Fibroblast of lung (primary cell): ENCODE measurements around the gene SNX2. TPM values are rescaled to one million over a fixed set of nuclear protein-coding genes. Genes with fewer than 3 reads are reported as not detected.

Experiments
- DNase-seq, 2 donors: peaks; one replicate each; pipeline versions ENCODE4 v3.0.0 to v3.0.0-alpha.2; 2010; ENCODE audit warnings: low read depth in 2 of 2
- H2AFZ ChIP-seq: 2 replicates; pipeline ENCODE4 v1.5.1; 2012; ENCODE audit warnings: low read length, control low read depth, inconsistent platforms
- H3K27ac ChIP-seq: 2 replicates; pipeline ENCODE4 v1.5.1; 2011; ENCODE audit warnings: low read length, control low read depth; ENCODE audit not compliant: insufficient read depth
- H3K27me3 ChIP-seq: 2 replicates; pipeline ENCODE4 v1.5.1; 2011; ENCODE audit warnings: mild to moderate bottlenecking, low read length; ENCODE audit not compliant: control insufficient read depth, insufficient read depth
- H3K36me3 ChIP-seq: 2 replicates; pipeline ENCODE4 v1.5.1; 2011; ENCODE audit warnings: low read length; ENCODE audit not compliant: control insufficient read depth, insufficient read depth
- H3K4me1 ChIP-seq: 2 replicates; pipeline ENCODE4 v1.5.1; 2011; ENCODE audit warnings: low read length; ENCODE audit not compliant: control insufficient read depth, insufficient read depth; ENCODE audit errors: extremely low read depth
- H3K4me2 ChIP-seq: 2 replicates; pipeline ENCODE4 v1.5.1; 2011; ENCODE audit warnings: low read length, control low read depth; ENCODE audit not compliant: insufficient read depth; ENCODE audit errors: extremely low read depth
- H3K4me3 ChIP-seq, 4 experiments: fragments of 200-600 bp in 1 of 4; sonication (generic) in 1 of 4; replicated peaks in 1 of 4; 2 replicates each; pipeline ENCODE4 v1.5.1; 2011 to 2016; ENCODE audit warnings: low read length in 4 of 4, low read depth in 3 of 4, mild to moderate bottlenecking in 3 of 4, control low read depth in 2 of 4, inconsistent platforms in 1 of 4, mixed read lengths in 1 of 4; ENCODE audit not compliant: insufficient read depth in 1 of 4; ENCODE audit errors: control extremely low read depth in 1 of 4
- H3K79me2 ChIP-seq: 2 replicates; pipeline ENCODE4 v1.5.1; 2012; ENCODE audit warnings: mild to moderate bottlenecking, low read length, inconsistent platforms; ENCODE audit not compliant: control insufficient read depth, insufficient read depth
- H3K9ac ChIP-seq: 2 replicates; pipeline ENCODE4 v1.5.1; 2011; ENCODE audit warnings: mild to moderate bottlenecking, low read length, control low read depth; ENCODE audit not compliant: insufficient read depth
- H3K9me3 ChIP-seq: 2 replicates; pipeline ENCODE4 v1.5.1; 2012; ENCODE audit warnings: low read depth, low read length; ENCODE audit not compliant: control insufficient read depth, insufficient read depth
- H4K20me1 ChIP-seq: 2 replicates; pipeline ENCODE4 v1.5.1; 2011; ENCODE audit warnings: low read length; ENCODE audit not compliant: control insufficient read depth, insufficient read depth; ENCODE audit errors: extremely low read depth
- EZH2 ChIP-seq: IDR thresholded peaks from 2 replicates; pipeline ENCODE4 v1.5.1; 2012; ENCODE audit warnings: low read length, control low read depth, mild to moderate bottlenecking; ENCODE audit errors: missing control alignments
- polyA minus RNA-seq: library from RNA; depleted of rRNA, polyadenylated mRNA; stranded (reverse); fragments of >200 nt; gene quantifications from 2 replicates; pipeline ENCODE4 v1.2.3, GENCODE V29; 2011; ENCODE audit warnings: low replicate concordance
- polyA plus RNA-seq, 2 donors: library from polyadenylated mRNA; depleted of rRNA in 1 of 2; stranded (reverse) in 1 of 2; unstranded in 1 of 2; fragments of >200 nt; gene quantifications; 2 replicates each; pipeline ENCODE4 v1.2.1, GENCODE V29; 2011 to 2012; ENCODE audit warnings: missing spikeins in 1 of 2
- total RNA-seq: library from RNA; depleted of rRNA; stranded (reverse); fragments of >200 nt; gene quantifications from 2 replicates; pipeline ENCODE4 v1.2.1, GENCODE V29; 2014
- TF ChIP-seq, protein P1 (sequence below), 2 donors: IDR thresholded peaks in 1 of 2; conservative IDR thresholded peaks in 1 of 2; 1 replicate in 1 of 2; 2 replicates in 1 of 2; pipeline ENCODE4 v1.5.1; 2011 to 2012; ENCODE audit warnings: low read length in 2 of 2, control low read depth in 1 of 2, inconsistent platforms in 1 of 2, low read depth in 1 of 2, mild to moderate bottlenecking in 1 of 2

Gene SNX2, protein sequence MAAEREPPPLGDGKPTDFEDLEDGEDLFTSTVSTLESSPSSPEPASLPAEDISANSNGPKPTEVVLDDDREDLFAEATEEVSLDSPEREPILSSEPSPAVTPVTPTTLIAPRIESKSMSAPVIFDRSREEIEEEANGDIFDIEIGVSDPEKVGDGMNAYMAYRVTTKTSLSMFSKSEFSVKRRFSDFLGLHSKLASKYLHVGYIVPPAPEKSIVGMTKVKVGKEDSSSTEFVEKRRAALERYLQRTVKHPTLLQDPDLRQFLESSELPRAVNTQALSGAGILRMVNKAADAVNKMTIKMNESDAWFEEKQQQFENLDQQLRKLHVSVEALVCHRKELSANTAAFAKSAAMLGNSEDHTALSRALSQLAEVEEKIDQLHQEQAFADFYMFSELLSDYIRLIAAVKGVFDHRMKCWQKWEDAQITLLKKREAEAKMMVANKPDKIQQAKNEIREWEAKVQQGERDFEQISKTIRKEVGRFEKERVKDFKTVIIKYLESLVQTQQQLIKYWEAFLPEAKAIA
- 123 and 131 TPM in 2 replicates for total RNA-seq
- polyA plus RNA-seq, result 73.5 and 75.1 TPM in 2 replicates
- polyA plus RNA-seq (2012), result 71.0 and 79.1 TPM in 2 replicates
- 27.4 and 29.8 TPM in 2 replicates for polyA minus RNA-seq

DNA sequence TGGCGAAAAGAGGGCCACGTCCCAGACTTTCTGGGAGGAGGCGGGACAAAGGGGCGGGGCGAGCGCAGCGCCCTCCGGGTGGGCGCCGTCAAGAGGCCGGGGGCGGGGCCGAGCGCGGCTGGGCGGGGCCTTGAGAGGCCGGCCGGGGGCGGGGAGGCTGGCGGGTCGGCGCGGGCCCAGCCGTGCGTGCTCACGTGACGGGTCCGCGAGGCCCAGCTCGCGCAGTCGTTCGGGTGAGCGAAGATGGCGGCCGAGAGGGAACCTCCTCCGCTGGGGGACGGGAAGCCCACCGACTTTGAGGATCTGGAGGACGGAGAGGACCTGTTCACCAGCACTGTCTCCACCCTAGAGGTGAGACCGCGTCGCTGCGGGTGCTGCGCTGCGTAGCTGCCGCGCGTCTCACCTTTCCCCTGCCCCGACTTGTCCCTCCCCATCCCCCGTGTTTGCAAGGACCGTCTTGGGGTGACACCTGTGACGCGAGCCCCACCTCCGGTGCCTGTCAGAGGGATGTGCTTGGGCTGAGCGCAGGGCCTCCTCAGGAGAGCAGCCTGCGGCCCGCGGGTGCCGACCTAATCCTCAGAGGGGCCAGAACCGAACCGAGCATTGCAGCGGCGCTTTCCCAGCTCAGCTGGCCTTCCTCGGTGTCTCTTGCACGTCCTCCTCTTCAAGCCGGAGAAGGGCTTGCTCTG lies at the start of gene SNX2:
SNX2 (plus strand) TSS at position 220 of the 689 bp plus-strand sequence; CDS start at position 244, 24 bp downstream.
- H3K9me3 ChIP-seq, result no peaks in the 10 kb centered on the region
- no peaks in the 10 kb centered on the region for H3K27me3 ChIP-seq
- peak within 1 kb of the TSS; percentile 92 to 97 (median 96) for H3K4me3 ChIP-seq
- peaks cover 42% of the 10 kb centered on the region for H3K79me2 ChIP-seq
- TF ChIP-seq, protein P1, sequence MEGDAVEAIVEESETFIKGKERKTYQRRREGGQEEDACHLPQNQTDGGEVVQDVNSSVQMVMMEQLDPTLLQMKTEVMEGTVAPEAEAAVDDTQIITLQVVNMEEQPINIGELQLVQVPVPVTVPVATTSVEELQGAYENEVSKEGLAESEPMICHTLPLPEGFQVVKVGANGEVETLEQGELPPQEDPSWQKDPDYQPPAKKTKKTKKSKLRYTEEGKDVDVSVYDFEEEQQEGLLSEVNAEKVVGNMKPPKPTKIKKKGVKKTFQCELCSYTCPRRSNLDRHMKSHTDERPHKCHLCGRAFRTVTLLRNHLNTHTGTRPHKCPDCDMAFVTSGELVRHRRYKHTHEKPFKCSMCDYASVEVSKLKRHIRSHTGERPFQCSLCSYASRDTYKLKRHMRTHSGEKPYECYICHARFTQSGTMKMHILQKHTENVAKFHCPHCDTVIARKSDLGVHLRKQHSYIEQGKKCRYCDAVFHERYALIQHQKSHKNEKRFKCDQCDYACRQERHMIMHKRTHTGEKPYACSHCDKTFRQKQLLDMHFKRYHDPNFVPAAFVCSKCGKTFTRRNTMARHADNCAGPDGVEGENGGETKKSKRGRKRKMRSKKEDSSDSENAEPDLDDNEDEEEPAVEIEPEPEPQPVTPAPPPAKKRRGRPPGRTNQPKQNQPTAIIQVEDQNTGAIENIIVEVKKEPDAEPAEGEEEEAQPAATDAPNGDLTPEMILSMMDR (conservative IDR thresholded peaks at IDR 0.05 in 1 of 2, IDR thresholded peaks at IDR 0.05 in 1 of 2; ENCODE audit: low read depth in 1 of 2, low read length in 2 of 2), result no peak
- TF ChIP-seq EZH2, result no peak
- H3K4me2 ChIP-seq, result peak within 1 kb of the TSS; percentile 83
- H3K4me1 ChIP-seq, result peaks cover 2% of the 10 kb centered on the region
- H3K27ac ChIP-seq, result peak within 1 kb of the TSS; percentile 80
- peak within 1 kb of the TSS; percentile 100 for H2AFZ ChIP-seq
- peak; percentile 80 to 85 for DNase-seq
- no peaks in the 10 kb centered on the region for H4K20me1 ChIP-seq
- H3K36me3 ChIP-seq, result no peaks in the 10 kb centered on the region
- H3K9ac ChIP-seq, result peak within 1 kb of the TSS; percentile 87

DNA sequence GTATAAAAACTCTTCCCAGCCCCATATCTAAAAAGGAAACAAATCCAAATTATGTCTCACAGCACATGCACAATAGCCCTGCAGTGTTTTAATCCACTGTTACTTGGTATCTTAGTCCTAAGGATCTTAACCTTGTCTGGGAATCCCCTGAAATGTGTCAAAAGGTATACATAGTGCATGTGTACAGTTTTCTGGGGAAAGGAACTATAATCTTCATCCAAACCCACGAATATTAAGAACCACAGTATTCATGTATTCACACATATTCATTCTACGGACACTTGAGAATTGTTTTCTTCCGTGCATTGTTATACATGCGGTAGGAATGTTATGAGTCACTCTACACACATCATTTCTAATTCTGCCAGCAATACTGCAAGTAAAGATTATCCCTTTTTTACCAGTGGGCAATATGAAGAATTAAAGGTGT lies 47.8 kb upstream of the SNX2 start:
- Histone ChIP-seq H3K9me3 (no peaks in the 10 kb centered on the region), H3K79me2 (no peaks in the 10 kb centered on the region), H4K20me1 (no peaks in the 10 kb centered on the region), H3K27ac (no peak overlapping the region), H3K4me1 (peaks cover 2% of the 10 kb centered on the region), H2AFZ (no peak overlapping the region), H3K9ac (no peak overlapping the region), H3K4me3 (peak overlapping the region in 1 of 4 experiments; percentile 4), H3K27me3 (no peaks in the 10 kb centered on the region), H3K36me3 (no peaks in the 10 kb centered on the region), H3K4me2 (peak overlapping the region; percentile 69)
- DNase-seq, result peak; percentile 68 to 88
- TF ChIP-seq, protein P1 (conservative IDR thresholded peaks at IDR 0.05 in 1 of 2, IDR thresholded peaks at IDR 0.05 in 1 of 2; ENCODE audit: low read depth in 1 of 2, low read length in 2 of 2), result no peak
- TF ChIP-seq EZH2, result no peak

DNA sequence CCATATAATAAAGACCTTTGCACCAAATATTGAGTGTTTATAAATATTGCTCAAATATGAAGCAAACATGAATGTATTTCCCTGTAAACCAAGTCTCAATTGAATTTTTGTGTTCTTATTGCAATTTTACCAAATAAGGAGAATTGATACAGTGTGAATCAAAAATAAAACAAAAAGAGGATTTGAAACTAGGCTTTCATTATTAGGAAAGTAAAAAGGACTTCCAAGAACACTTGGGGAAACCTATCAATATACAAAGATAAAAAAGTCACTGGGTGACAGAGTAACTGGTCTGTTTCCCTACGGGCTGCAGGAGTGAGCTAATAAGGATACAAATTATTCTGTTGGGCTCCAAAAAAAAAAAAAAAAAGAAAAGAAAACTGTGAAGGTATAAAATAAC lies 44.8 kb upstream of the SNX2 start:
- no peaks in the 10 kb centered on the region for H3K27me3 ChIP-seq
- no peak overlapping the region for H3K9ac ChIP-seq
- no peaks in the 10 kb centered on the region for H3K79me2 ChIP-seq
- no peak overlapping the region for H3K4me3 ChIP-seq
- H3K36me3 ChIP-seq, result no peaks in the 10 kb centered on the region
- H3K9me3 ChIP-seq, result no peaks in the 10 kb centered on the region
- no peak overlapping the region for H3K27ac ChIP-seq
- H4K20me1 ChIP-seq, result no peaks in the 10 kb centered on the region
- H3K4me2 ChIP-seq, result no peak overlapping the region
- TF ChIP-seq EZH2, result no peak
- TF ChIP-seq, protein P1 (conservative IDR thresholded peaks at IDR 0.05 in 1 of 2, IDR thresholded peaks at IDR 0.05 in 1 of 2; ENCODE audit: low read depth in 1 of 2, low read length in 2 of 2), result no peak
- no peak overlapping the region for H2AFZ ChIP-seq
- peaks cover 2% of the 10 kb centered on the region for H3K4me1 ChIP-seq
- no peak for DNase-seq
